ENCODE data around the gene PPP1R9B.

DNA sequence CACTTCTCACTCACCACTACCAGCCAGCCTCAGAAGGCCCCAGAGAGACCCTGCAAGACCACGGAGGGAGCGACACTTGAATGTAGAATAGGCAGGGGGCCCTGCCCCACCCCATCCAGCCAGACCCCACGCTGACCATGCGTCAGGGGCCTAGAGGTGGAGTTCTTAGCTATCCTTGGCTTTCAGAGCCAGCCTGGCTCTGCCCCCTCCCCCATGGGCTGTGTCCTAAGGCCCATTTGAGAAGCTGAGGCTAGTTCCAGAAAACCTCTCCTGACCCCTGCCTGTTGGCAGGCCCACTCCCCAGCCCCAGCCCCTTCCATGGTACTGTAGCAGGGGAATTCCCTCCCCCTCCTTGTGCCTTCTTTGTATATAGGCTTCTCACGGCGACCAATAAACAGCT is 60.4 kb downstream of the PPP1R9B start:
- TF ChIP-seq, protein P1, sequence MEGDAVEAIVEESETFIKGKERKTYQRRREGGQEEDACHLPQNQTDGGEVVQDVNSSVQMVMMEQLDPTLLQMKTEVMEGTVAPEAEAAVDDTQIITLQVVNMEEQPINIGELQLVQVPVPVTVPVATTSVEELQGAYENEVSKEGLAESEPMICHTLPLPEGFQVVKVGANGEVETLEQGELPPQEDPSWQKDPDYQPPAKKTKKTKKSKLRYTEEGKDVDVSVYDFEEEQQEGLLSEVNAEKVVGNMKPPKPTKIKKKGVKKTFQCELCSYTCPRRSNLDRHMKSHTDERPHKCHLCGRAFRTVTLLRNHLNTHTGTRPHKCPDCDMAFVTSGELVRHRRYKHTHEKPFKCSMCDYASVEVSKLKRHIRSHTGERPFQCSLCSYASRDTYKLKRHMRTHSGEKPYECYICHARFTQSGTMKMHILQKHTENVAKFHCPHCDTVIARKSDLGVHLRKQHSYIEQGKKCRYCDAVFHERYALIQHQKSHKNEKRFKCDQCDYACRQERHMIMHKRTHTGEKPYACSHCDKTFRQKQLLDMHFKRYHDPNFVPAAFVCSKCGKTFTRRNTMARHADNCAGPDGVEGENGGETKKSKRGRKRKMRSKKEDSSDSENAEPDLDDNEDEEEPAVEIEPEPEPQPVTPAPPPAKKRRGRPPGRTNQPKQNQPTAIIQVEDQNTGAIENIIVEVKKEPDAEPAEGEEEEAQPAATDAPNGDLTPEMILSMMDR (IDR thresholded peaks at IDR 0.05; ENCODE audit: low read depth, low read length, poor library complexity, severe bottlenecking), result no peak
- no peak for TF ChIP-seq EZH2phosphoT487 (IDR thresholded peaks at IDR 0.05; ENCODE audit: borderline replicate concordance, low read length)
